Stimulated activated naive CD8-positive, alpha-beta T cell treated with anti-CD3 and anti-CD28 coated beads, Interleukin-15, amount 100 ng/mL, for 72 hours (primary cell): ENCODE results near the gene CCNE1.

Source experiments
- ATAC-seq: fragments of 150-1000 bp; cut with Tn5 transposase; 2 replicates; pipeline ENCODE4 v1.10.0; 2021; ENCODE audit warnings: mild to moderate bottlenecking, moderate library complexity
- DNase-seq, 2 donors: peaks; one replicate each; pipeline ENCODE4 v3.0.0; 2021 to 2022
- H3K27ac Mint-ChIP-seq, 2 donors: one replicate each; pipeline ENCODE4 v1.8.0; 2022; ENCODE audit warnings: mild to moderate bottlenecking in 2 of 2, mixed read lengths in 2 of 2, moderate library complexity in 2 of 2
- H3K27me3 Mint-ChIP-seq: one replicate; pipeline ENCODE4 v1.8.0; 2022; ENCODE audit warnings: mixed read lengths
- H3K4me1 Mint-ChIP-seq: one replicate; pipeline ENCODE4 v1.8.0; 2022; ENCODE audit warnings: mild to moderate bottlenecking, mixed read lengths
- H3K4me3 Mint-ChIP-seq, 2 donors: one replicate each; pipeline ENCODE4 v1.8.0; 2022; ENCODE audit warnings: mild to moderate bottlenecking in 2 of 2, mixed read lengths in 2 of 2, moderate library complexity in 1 of 2
- H3K9me3 Mint-ChIP-seq, 2 donors: one replicate each; pipeline ENCODE4 v1.8.0; 2022; ENCODE audit warnings: mixed read lengths in 2 of 2

Gene CCNE1

GRCh38 chr19:29811125-29812079 is at the start of gene CCNE1:
Gene CCNE1, plus strand, starts transcription at chr19:29811991. Its CDS starts 565 bp downstream, at chr19:29812556.
- DNase-seq (peak; percentile 86 to 91), ATAC-seq (peak; percentile 91)
- no peaks in the 10 kb centered on the region for H3K27me3 Mint-ChIP-seq
- H3K9me3 Mint-ChIP-seq = no peaks in the 10 kb centered on the region
- H3K4me1 Mint-ChIP-seq = peaks cover 46% of the 10 kb centered on the region
- H3K4me3 Mint-ChIP-seq = peak within 1 kb of the TSS; percentile 91 to 94
- peak within 1 kb of the TSS; percentile 97 to 98 for H3K27ac Mint-ChIP-seq

DNA sequence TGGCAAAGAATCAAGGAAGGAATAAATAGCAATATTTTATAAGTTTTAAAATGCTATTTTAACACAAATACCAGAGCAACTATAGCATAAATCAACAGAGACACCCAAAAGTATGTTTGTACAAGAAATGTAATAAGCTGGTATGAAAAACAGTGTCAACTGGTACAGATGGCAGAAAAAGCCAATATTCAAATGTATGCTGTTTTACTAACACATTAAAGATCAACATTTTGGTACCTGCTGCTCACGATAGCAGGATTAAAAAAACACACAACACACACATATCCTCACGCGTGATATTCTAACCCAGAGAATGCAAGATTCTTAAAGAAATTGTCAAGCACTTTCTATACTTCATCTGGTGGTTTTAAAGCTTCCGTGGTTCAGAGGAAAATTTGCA is 48.6 kb upstream of the CCNE1 start:
- no peaks in the 10 kb centered on the region for H3K9me3 Mint-ChIP-seq
- ATAC-seq = no peak
- DNase-seq = no peak
- no peak overlapping the region for H3K4me3 Mint-ChIP-seq
- H3K27me3 Mint-ChIP-seq = peaks cover 9% of the 10 kb centered on the region
- no peak overlapping the region for H3K27ac Mint-ChIP-seq
- no peaks in the 10 kb centered on the region for H3K4me1 Mint-ChIP-seq

DNA sequence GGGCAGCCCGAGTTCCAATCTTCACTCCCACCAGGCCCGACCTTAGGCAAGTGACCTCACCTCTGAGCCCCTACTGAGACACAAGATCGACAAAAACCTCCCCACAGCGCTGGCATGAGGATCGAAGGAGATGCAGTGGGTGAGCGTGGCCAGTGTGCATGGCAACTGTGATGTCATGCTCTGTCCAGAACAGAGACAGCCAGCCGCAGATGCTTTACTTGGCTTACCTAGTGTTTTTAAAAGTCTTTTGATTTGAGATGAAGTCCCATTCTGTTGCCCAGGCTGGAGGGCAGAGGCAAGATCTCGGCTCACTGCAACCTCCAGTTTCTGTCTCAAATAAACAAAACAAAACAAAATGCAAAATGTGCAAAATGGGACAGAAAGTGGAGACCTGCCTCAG is 47.4 kb upstream of the CCNE1 start:
- H3K27ac Mint-ChIP-seq = no peak overlapping the region
- no peak overlapping the region for H3K4me3 Mint-ChIP-seq
- no peaks in the 10 kb centered on the region for H3K4me1 Mint-ChIP-seq
- H3K9me3 Mint-ChIP-seq = no peaks in the 10 kb centered on the region
- peaks cover 9% of the 10 kb centered on the region for H3K27me3 Mint-ChIP-seq
- ATAC-seq = no peak
- DNase-seq = no peak

- no peaks in the 10 kb centered on the region for H3K9me3 Mint-ChIP-seq
- H3K4me3 Mint-ChIP-seq = no peak overlapping the region
- H3K27ac Mint-ChIP-seq = no peak overlapping the region
- H3K27me3 Mint-ChIP-seq = peaks cover 8% of the 10 kb centered on the region
- H3K4me1 Mint-ChIP-seq = no peaks in the 10 kb centered on the region
- DNase-seq (no peak), ATAC-seq (no peak)
Observed at GRCh38 chr19:29766100-29766499, 45.7 kb upstream of the CCNE1 start.

DNA sequence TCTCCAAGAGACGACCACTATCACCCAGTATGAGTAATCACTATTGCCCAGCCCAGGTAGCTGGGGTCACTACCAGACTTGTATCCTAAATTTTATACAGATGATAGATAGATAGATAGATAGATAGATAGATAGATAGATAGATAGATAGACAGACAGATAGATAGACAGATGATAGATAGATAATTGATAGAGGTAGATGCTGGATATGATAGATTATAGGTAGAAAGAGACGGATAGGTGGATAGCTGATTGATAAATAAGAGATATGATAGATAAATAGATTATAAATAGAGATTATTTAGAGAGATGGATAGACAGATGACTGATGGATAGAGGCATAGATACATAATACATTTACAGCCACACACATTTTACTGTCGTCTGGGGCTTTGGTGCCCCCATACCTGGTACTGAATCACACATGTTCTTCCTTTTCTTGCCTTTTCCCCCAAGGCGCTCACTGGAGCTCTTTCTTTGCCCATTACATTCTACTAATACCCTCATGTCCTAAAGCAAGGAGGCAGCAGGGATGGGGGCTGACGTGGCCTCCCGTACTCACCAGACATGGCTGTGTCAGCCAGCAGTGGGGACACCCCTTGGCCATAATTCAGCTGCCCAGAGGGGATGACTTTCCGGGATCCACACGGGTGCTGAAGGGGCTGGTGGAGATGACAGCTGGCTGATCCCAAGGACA is 44.6 kb upstream of the CCNE1 start:
- peak overlapping the region in 1 of 2 donors; percentile 47 for H3K27ac Mint-ChIP-seq
- DNase-seq (no peak), ATAC-seq (no peak)
- H3K4me1 Mint-ChIP-seq = peaks cover 7% of the 10 kb centered on the region
- no peak overlapping the region for H3K4me3 Mint-ChIP-seq
- H3K27me3 Mint-ChIP-seq = no peaks in the 10 kb centered on the region
- no peaks in the 10 kb centered on the region for H3K9me3 Mint-ChIP-seq

- H3K27ac Mint-ChIP-seq = no peak overlapping the region
- DNase-seq = no peak
Observed at GRCh38 chr19:29768166-29768565, 43.6 kb upstream of the CCNE1 start.

GRCh38 chr19:29769997-29770396 is 41.8 kb upstream of the CCNE1 start:
- Mint-ChIP-seq H3K4me1 (peaks cover 7% of the 10 kb centered on the region), H3K4me3 (no peak overlapping the region), H3K27me3 (no peaks in the 10 kb centered on the region), H3K9me3 (no peaks in the 10 kb centered on the region), H3K27ac (no peak overlapping the region)
- DNase-seq (no peak), ATAC-seq (no peak)

More at GRCh38 chr19:29768166-29768565, 43.6 kb upstream of the CCNE1 start:
- no peak overlapping the region for H3K4me3 Mint-ChIP-seq
- H3K9me3 Mint-ChIP-seq = no peaks in the 10 kb centered on the region
- H3K4me1 Mint-ChIP-seq = peaks cover 7% of the 10 kb centered on the region
- no peaks in the 10 kb centered on the region for H3K27me3 Mint-ChIP-seq
- no peak for ATAC-seq

GRCh38 chr19:29770648-29771047 is 41.1 kb upstream of the CCNE1 start:
- peak; percentile 80 for ATAC-seq

GRCh38 chr19:29771708-29772414 is 39.9 kb upstream of the CCNE1 start:
- H3K27me3 Mint-ChIP-seq = no peaks in the 10 kb centered on the region
- no peak overlapping the region for H3K27ac Mint-ChIP-seq
- no peaks in the 10 kb centered on the region for H3K9me3 Mint-ChIP-seq
- no peak overlapping the region for H3K4me3 Mint-ChIP-seq
- ATAC-seq (no peak), DNase-seq (peak; percentile 28 to 33)
- H3K4me1 Mint-ChIP-seq = peaks cover 7% of the 10 kb centered on the region

More at GRCh38 chr19:29770648-29771047, 41.1 kb upstream of the CCNE1 start:
- Mint-ChIP-seq H3K4me1 (peaks cover 7% of the 10 kb centered on the region), H3K27me3 (no peaks in the 10 kb centered on the region), H3K4me3 (no peak overlapping the region), H3K27ac (no peak overlapping the region), H3K9me3 (no peaks in the 10 kb centered on the region)
- DNase-seq = peak in 1 of 2 donors; percentile 34

DNA sequence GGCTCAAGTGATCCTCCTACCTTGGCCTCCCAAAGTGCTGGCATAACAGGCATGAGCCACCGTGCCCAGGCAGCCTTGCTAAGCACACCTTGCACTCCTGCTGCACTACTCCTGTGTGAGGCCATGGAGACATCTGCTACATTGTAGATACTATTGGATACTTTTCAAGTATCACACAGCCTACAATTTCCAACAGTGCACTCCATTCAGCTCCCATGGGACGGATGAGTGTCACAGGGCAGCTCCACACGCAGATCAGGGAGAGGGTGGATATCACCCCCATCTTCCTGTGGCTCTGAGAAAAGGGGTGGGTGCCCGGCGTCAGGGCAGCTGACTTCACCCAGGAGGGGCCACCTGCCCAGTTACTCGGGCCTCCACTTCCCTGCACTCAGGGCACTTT is 39.1 kb upstream of the CCNE1 start:
- Mint-ChIP-seq H3K4me1 (peaks cover 7% of the 10 kb centered on the region), H3K27ac (no peak overlapping the region), H3K4me3 (no peak overlapping the region), H3K9me3 (no peaks in the 10 kb centered on the region), H3K27me3 (no peaks in the 10 kb centered on the region)
- no peak for ATAC-seq
- no peak for DNase-seq

- ATAC-seq (no peak), DNase-seq (no peak)
- H3K4me3 Mint-ChIP-seq = no peak overlapping the region
- no peaks in the 10 kb centered on the region for H3K9me3 Mint-ChIP-seq
- H3K27me3 Mint-ChIP-seq = no peaks in the 10 kb centered on the region
- H3K27ac Mint-ChIP-seq = no peak overlapping the region
- H3K4me1 Mint-ChIP-seq = peaks cover 7% of the 10 kb centered on the region
Observed at GRCh38 chr19:29773141-29773540, 38.6 kb upstream of the CCNE1 start.

DNA sequence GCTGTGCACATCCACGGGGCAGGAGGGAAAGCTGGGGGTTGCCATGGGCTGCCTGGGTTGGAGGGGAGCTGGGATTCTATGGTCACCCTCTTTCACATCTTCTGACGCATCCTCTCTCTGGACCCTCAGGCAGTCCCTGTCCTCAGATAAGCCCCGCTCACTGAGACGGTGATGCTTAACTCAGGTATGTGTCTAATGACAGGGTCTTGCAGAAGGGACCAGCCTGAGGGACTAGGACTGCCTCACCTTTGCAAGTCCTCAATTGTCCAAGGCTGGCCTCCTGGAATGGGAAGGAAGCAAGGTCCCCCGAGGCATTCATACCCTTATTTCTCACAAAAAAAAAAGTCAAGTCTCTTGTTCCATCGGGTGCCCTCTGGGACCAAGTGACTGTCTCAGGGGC is 37.7 kb upstream of the CCNE1 start:
- Mint-ChIP-seq H3K27ac (peak overlapping the region in 1 of 2 donors; percentile 13), H3K4me1 (peaks cover 7% of the 10 kb centered on the region), H3K4me3 (no peak overlapping the region), H3K27me3 (no peaks in the 10 kb centered on the region), H3K9me3 (no peaks in the 10 kb centered on the region)
- DNase-seq (no peak), ATAC-seq (no peak)

DNA sequence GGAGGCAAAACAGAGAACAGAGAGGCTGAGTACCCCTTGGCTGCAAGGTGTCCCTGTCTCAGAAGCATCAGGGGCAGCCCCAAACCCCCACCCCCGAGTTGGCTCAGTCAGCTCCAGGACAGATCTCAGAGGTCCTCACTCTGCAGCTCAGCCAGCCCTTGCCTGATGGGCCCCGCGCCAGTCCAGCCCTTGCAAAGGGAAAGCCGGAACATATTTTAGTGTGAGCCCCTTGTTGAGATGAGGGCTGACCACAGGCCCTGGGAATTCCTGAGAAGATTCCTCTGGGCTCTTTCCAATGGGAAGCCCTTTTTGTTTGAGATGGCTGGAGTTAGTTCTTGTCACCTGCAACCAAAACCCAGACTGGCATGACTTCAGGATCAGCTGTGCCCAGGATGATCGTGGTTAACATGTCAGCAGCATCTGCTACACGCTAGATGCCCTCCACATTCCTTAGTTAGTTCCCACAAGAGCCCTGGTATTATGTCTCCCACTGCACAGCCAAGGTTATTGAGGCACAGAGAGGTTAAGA is 33.9 kb upstream of the CCNE1 start:
- Mint-ChIP-seq H3K4me3 (no peak overlapping the region), H3K27ac (no peak overlapping the region), H3K27me3 (no peaks in the 10 kb centered on the region), H3K4me1 (peaks cover 6% of the 10 kb centered on the region), H3K9me3 (no peaks in the 10 kb centered on the region)
- DNase-seq (no peak), ATAC-seq (no peak)

DNA sequence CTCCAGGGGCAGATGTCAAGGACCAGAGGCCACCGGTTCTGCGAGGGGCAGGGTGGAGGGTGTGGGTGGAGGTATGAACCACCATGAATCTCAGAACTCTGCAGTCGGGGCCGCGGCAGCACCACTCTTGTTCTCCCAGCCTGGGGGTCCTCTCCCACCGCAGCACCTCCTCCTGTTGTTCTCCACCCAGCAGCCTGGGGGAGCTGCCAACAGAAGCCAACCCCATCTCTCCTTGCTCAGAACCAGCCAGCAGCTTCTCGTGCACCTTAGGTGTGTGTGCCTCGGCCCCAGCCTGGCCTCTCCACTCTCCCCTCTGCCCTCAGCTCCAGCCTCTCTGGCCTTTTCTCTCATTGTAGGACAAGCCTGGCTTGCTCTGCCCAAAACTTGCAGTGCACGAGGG is 31.9 kb upstream of the CCNE1 start:
- no peaks in the 10 kb centered on the region for H3K9me3 Mint-ChIP-seq
- H3K4me1 Mint-ChIP-seq = peaks cover 6% of the 10 kb centered on the region
- no peaks in the 10 kb centered on the region for H3K27me3 Mint-ChIP-seq
- no peak for ATAC-seq
- no peak overlapping the region for H3K4me3 Mint-ChIP-seq
- peak overlapping the region; percentile 30 to 59 for H3K27ac Mint-ChIP-seq
- DNase-seq = no peak
